CD14-positive monocyte (primary cell): ENCODE data around the gene GBGT1. TPM values are rescaled to one million over a fixed set of nuclear protein-coding genes. Genes with fewer than 3 reads are reported as not detected.

Source experiments
- DNase-seq, 3 donors: peaks; one replicate each; pipeline ENCODE4 v3.0.0-alpha.2; 2011 to 2022
- H2AFZ ChIP-seq: 2 replicates; pipeline ENCODE4 v1.6.0; 2012; ENCODE audit warnings: mild to moderate bottlenecking, low read depth, low read length, inconsistent platforms; ENCODE audit not compliant: insufficient read depth, poor library complexity, severe bottlenecking
- H3K27ac ChIP-seq, 2 donors: 1 replicate in 1 of 2; 2 replicates in 1 of 2; pipeline ENCODE4 v1.5.1; 2012 to 2013; ENCODE audit warnings: low read length in 2 of 2, control low read depth in 1 of 2, inconsistent platforms in 1 of 2, low read depth in 1 of 2, mild to moderate bottlenecking in 1 of 2
- H3K27me3 ChIP-seq, 2 donors: one replicate each; pipeline versions ENCODE4 v1.6.0 to v1.6.1; 2011 to 2013; ENCODE audit warnings: low read length in 2 of 2; ENCODE audit not compliant: control insufficient read depth in 2 of 2, insufficient read depth in 2 of 2
- H3K36me3 ChIP-seq, 2 donors: replicated peaks in 1 of 2; 1 replicate in 1 of 2; 2 replicates in 1 of 2; pipeline versions ENCODE4 v1.5.1 to v1.6.1; 2012 to 2013; ENCODE audit warnings: low read length in 2 of 2, control low read depth in 1 of 2, inconsistent platforms in 1 of 2, mild to moderate bottlenecking in 1 of 2; ENCODE audit not compliant: insufficient read depth in 2 of 2, control insufficient read depth in 1 of 2
- H3K4me1 ChIP-seq, 2 donors: 1 replicate in 1 of 2; 2 replicates in 1 of 2; pipeline versions ENCODE4 v1.5.1 to v1.6.1; 2012 to 2013; ENCODE audit warnings: low read length in 2 of 2, control low read depth in 1 of 2, inconsistent platforms in 1 of 2, mild to moderate bottlenecking in 1 of 2, moderate library complexity in 1 of 2; ENCODE audit not compliant: insufficient read depth in 2 of 2, control insufficient read depth in 1 of 2
- H3K4me2 ChIP-seq: replicated peaks from 2 replicates; pipeline ENCODE3; 2012; ENCODE audit warnings: low read length, moderate library complexity, mild to moderate bottlenecking; ENCODE audit not compliant: poor library complexity, severe bottlenecking; ENCODE audit errors: extremely low read depth
- H3K4me3 ChIP-seq, 3 experiments: fragments of 200-600 bp in 1 of 3; sonication (generic) in 1 of 3; replicated peaks in 1 of 3; 1 replicate in 2 of 3; 2 replicates in 1 of 3; pipeline ENCODE4 v1.5.1; 2011 to 2013; ENCODE audit warnings: low read length in 3 of 3, mild to moderate bottlenecking in 3 of 3, control low read depth in 2 of 3, low read depth in 2 of 3, inconsistent platforms in 1 of 3, moderate library complexity in 1 of 3
- H3K79me2 ChIP-seq: 2 replicates; pipeline ENCODE4 v1.6.0; 2012; ENCODE audit warnings: mild to moderate bottlenecking, control low read depth, inconsistent platforms, low read length, moderate library complexity; ENCODE audit not compliant: insufficient read depth
- H3K9ac ChIP-seq: 2 replicates; pipeline ENCODE4 v1.6.0; 2017; ENCODE audit warnings: low read length, mild to moderate bottlenecking; ENCODE audit not compliant: insufficient read depth, poor library complexity, severe bottlenecking
- H3K9me3 ChIP-seq, 2 donors: replicated peaks in 1 of 2; 1 replicate in 1 of 2; 2 replicates in 1 of 2; pipeline versions ENCODE4 v1.5.1 to v1.6.1; 2012 to 2013; ENCODE audit warnings: low read length in 2 of 2, control low read depth in 1 of 2; ENCODE audit not compliant: control insufficient read depth in 1 of 2, insufficient read depth in 1 of 2
- H4K20me1 ChIP-seq: 2 replicates; pipeline ENCODE4 v1.6.0; 2012; ENCODE audit warnings: mild to moderate bottlenecking, low read length, control low read depth, moderate library complexity; ENCODE audit not compliant: insufficient read depth
- H3K27ac Mint-ChIP-seq, 7 donors: one replicate each; pipeline ENCODE4 v1.8.0; 2020; ENCODE audit warnings: mild to moderate bottlenecking in 7 of 7, mixed read lengths in 7 of 7, moderate library complexity in 6 of 7, inconsistent platforms in 2 of 7
- H3K27me3 Mint-ChIP-seq, 3 donors: one replicate each; pipeline ENCODE4 v1.8.0; 2021 to 2022; ENCODE audit warnings: low read depth in 3 of 3, mild to moderate bottlenecking in 3 of 3, mixed read lengths in 3 of 3, moderate library complexity in 3 of 3, inconsistent platforms in 1 of 3
- H3K36me3 Mint-ChIP-seq, 2 donors: one replicate each; pipeline ENCODE4 v1.8.0; 2020; ENCODE audit warnings: mixed read lengths in 2 of 2, inconsistent platforms in 1 of 2, mild to moderate bottlenecking in 1 of 2
- H3K4me1 Mint-ChIP-seq: one replicate; pipeline ENCODE4 v1.8.0; 2020; ENCODE audit warnings: mild to moderate bottlenecking, mixed read lengths
- H3K4me3 Mint-ChIP-seq, 2 donors: one replicate each; pipeline ENCODE4 v1.8.0; 2020; ENCODE audit warnings: mild to moderate bottlenecking in 2 of 2, mixed read lengths in 2 of 2, moderate library complexity in 1 of 2
- H3K9me3 Mint-ChIP-seq, 7 donors: one replicate each; pipeline ENCODE4 v1.8.0; 2020 to 2022; ENCODE audit warnings: mixed read lengths in 7 of 7, mild to moderate bottlenecking in 6 of 7, moderate library complexity in 6 of 7, inconsistent platforms in 2 of 7
- whole genome bisulfite sequencing: methylation state at CpG from one replicate; pipeline ENCODE4 v1.1.5; 2013; ENCODE audit warnings: missing lambda C conversion rate; ENCODE audit not compliant: insufficient coverage; 5-methylcytosine and 5-hydroxymethylcytosine counted together
- intact Hi-C, 2 donors: fragments of 100-400 bp; cut with micrococcal nuclease; formaldehyde crosslinking; loops; one replicate each; pipeline versions ENCODE4 v1.15.0 to v1.15.1; 2023
- polyA plus RNA-seq, 3 donors: library from polyadenylated mRNA; depleted of rRNA in 1 of 3; unstranded in 2 of 3; stranded (reverse) in 1 of 3; fragments of 300-500 nt in 2 of 3; fragments of >200 nt in 1 of 3; fragmentation: Illumina TruSeq in 2 of 3; gene quantifications; 1 replicate in 2 of 3; 2 replicates in 1 of 3; pipeline ENCODE4 v1.2.3, GENCODE V29; 2012 to 2021
- TF ChIP-seq, protein P1 (sequence below): fragments of 200-600 bp; IDR thresholded peaks from one replicate; pipeline ENCODE4 v1.8.0; 2022; ENCODE audit warnings: antibody characterized with exemption, mild to moderate bottlenecking

GBGT1 gene
- polyA plus RNA-seq, 3 donors, result 7.1 to 40.1 (median 8.0) TPM

GRCh38 chr9:133122935-133123611 lies 40.6 kb downstream of the GBGT1 start:
- no peak overlapping the region for H3K9ac ChIP-seq
- intact Hi-C loops, result no loop called here
- Mint-ChIP-seq H3K27me3 (peaks cover 5 to 10% (median 8%) of the 10 kb centered on the region in 3 donors), H3K9me3 (peaks cover 0 to 2% (median 0%) of the 10 kb centered on the region in 7 donors), H3K36me3 (peaks cover 7 to 17% of the 10 kb centered on the region in 2 donors), H3K4me3 (no peak overlapping the region), H3K4me1 (peaks cover 80% of the 10 kb centered on the region), H3K27ac (peak overlapping the region; percentile 99 to 100 (median 100))
- peak overlapping the region in 1 of 3 experiments; percentile 8 for H3K4me3 ChIP-seq
- H4K20me1 ChIP-seq, result peaks cover 12% of the 10 kb centered on the region
- DNase-seq, result peak in 2 of 3 donors; percentile 38 to 59
- H2AFZ ChIP-seq, result no peak overlapping the region
- H3K4me1 ChIP-seq, result peaks cover 70 to 80% of the 10 kb centered on the region in 2 donors
- H3K4me2 ChIP-seq, result peak overlapping the region; percentile 23
- TF ChIP-seq, protein P1, sequence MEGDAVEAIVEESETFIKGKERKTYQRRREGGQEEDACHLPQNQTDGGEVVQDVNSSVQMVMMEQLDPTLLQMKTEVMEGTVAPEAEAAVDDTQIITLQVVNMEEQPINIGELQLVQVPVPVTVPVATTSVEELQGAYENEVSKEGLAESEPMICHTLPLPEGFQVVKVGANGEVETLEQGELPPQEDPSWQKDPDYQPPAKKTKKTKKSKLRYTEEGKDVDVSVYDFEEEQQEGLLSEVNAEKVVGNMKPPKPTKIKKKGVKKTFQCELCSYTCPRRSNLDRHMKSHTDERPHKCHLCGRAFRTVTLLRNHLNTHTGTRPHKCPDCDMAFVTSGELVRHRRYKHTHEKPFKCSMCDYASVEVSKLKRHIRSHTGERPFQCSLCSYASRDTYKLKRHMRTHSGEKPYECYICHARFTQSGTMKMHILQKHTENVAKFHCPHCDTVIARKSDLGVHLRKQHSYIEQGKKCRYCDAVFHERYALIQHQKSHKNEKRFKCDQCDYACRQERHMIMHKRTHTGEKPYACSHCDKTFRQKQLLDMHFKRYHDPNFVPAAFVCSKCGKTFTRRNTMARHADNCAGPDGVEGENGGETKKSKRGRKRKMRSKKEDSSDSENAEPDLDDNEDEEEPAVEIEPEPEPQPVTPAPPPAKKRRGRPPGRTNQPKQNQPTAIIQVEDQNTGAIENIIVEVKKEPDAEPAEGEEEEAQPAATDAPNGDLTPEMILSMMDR, result no peak
- H3K79me2 ChIP-seq, result peaks cover 11% of the 10 kb centered on the region
- H3K9me3 ChIP-seq, result no peaks in the 10 kb centered on the region
- peak overlapping the region; percentile 95 to 99 for H3K27ac ChIP-seq
- H3K27me3 ChIP-seq, result no peaks in the 10 kb centered on the region
- no peaks in the 10 kb centered on the region for H3K36me3 ChIP-seq
- 60% methylated on average over 10 of the region's 19 CpGs for whole genome bisulfite sequencing

- intact Hi-C loops, result no loop called here
Observed at GRCh38 chr9:133122605-133122934, 41.1 kb downstream of the GBGT1 start.

More at GRCh38 chr9:133122605-133122934, 41.1 kb downstream of the GBGT1 start:
- Histone ChIP-seq H3K27me3 (no peaks in the 10 kb centered on the region), H3K79me2 (peaks cover 11% of the 10 kb centered on the region), H3K36me3 (no peaks in the 10 kb centered on the region), H2AFZ (no peak overlapping the region), H3K4me2 (peak overlapping the region; percentile 23), H3K9me3 (no peaks in the 10 kb centered on the region), H3K4me3 (peak overlapping the region in 1 of 3 experiments; percentile 39), H3K27ac (peak overlapping the region; percentile 95 to 99), H3K4me1 (peaks cover 70 to 85% of the 10 kb centered on the region in 2 donors), H3K9ac (no peak overlapping the region), H4K20me1 (peaks cover 13% of the 10 kb centered on the region)
- TF ChIP-seq, protein P1, result no peak
- Mint-ChIP-seq H3K36me3 (peaks cover 4 to 20% of the 10 kb centered on the region in 2 donors), H3K4me3 (no peak overlapping the region), H3K27me3 (peaks cover 5 to 9% (median 8%) of the 10 kb centered on the region in 3 donors), H3K27ac (peak overlapping the region; percentile 99 to 100 (median 100)), H3K4me1 (peaks cover 84% of the 10 kb centered on the region), H3K9me3 (peaks cover 0 to 2% (median 0%) of the 10 kb centered on the region in 7 donors)
- DNase-seq, result no peak
- WGBS, result 61% methylated on average over 3 of the region's 4 CpGs
